GM18519 (cell line): ENCODE measurements around the gene CRY1.
A peak's percentile ranks its signal among the peaks of the same experiment; 100 is the strongest.
"Not testable (repeated sequence)": the region's sequence is repeated elsewhere in the genome, so short reads cannot be mapped to it uniquely, and the experiment has no call there.

ENCODE experiments used
- ATAC-seq: cut with Tn5 transposase; IDR thresholded peaks from one replicate; pipeline ENCODE4 v1.9.1; 2021; ENCODE audit warnings: mild to moderate bottlenecking, moderate library complexity; ENCODE audit not compliant: unreplicated experiment, low FRiP score

Gene CRY1

DNA sequence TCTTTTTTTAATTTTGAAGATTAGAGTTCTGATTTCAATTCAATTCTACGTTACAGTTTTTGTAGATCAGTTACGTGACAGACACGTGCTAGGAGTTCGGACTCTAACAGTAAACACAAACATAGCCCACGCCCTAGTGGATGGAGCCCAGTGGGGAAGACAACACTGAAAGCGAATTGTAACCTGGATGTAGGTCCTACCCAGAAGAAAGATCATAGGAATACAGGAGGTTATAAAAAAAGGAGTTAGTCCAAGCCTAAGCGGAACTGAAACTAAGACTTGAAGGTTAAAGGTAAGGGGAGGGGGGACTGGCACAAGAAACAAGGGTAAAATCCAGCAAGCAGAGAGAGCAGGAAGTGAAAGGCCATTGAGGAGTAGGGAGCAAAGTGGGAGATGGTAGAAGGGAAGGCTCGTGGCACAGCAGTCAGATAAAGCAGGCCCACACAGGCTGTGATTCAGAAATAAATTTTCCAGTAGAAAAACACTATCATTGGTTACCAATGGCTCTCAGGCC is 15.7 kb upstream of the CRY1 start:
- ATAC-seq, result no peak

DNA sequence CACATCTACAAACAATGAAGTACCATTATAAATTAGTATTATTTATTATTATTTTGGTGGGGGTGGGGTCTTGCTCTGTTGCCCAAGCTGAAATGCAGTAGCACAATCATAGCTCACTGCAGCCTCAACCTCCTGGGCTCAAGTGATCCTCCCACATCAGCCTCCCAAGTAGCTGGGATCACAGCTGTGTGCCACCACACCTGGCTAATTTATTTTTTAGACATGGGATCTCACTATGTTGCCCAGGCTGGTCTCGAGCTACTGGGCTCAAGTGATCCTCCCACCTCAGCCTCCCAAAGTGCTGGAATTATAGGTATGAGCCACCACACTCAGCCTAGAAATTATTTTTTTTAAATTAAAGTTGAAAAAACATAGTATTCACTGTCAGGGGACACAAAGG is 15.0 kb upstream of the CRY1 start:
- ATAC-seq, result not testable (repeated sequence)

DNA sequence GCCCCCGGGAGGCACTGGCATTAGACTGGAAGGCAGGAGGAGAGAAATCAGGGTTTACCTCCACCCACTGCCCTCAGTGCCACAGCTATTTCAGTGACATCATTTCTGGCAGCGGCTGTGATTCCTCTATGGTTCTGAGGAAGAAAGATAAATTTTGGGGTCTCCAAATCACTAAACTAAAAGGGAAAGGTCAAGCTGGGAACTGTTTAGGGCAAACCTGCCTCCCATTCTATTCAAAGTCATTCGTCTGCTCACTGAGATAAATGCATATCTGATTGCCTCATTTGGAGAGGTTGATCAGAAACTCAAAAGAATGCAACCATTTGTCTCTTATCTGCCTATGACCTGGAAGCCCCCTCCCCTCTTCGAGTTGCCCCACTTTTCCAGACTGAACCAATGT is 14.0 kb upstream of the CRY1 start:
- ATAC-seq, result no peak

DNA sequence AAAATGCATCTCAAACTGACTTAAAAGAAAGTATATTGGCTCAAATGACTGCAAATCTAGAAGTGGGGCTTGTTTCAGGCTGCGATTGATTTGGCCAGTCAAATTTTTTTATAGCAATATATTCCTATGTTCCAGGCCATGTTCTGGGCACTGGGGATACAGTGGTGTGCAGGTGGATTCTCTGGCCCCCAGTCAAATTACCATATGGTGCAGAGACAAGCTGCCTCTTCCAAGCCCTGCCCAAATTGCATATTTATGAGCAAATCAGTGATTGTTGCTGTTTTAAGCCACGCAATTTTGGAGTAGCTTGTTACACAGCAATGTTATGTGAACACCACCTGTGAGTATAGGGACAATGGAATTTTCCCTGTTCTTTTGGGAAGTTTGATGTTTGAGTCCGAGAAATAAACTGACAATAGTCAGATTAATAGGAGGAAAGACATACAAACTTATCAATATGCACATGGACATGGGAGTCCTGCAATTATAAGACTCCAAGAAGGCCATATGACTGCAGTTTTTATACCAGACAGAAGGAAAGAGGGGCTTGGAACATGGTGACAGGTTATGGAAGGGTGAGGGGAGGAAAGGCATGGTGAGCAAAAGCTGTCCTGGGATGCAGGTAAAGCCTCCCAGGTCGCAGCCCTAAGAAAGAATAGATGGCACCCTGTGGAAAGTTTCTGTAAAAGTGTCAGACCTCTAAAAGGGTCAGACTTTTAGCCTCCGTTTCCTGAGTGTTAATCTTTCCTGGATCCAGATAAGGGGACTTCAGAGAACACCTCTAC is 13.1 kb upstream of the CRY1 start:
- no peak for ATAC-seq

DNA sequence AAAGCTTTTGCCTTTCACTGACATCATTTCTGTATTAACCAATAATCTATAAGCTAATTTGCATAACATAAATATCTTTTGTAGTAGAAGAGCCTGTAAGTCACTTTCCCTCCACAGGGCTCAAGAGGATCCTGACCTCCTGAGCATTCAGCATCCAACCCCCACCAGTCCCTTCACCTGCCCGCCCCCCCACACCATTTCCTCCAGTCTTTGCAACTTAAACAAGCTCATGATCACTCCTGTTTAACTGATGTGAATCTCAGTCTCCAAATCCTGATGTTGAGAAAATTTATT is 12.0 kb upstream of the CRY1 start:
- ATAC-seq, result no peak

DNA sequence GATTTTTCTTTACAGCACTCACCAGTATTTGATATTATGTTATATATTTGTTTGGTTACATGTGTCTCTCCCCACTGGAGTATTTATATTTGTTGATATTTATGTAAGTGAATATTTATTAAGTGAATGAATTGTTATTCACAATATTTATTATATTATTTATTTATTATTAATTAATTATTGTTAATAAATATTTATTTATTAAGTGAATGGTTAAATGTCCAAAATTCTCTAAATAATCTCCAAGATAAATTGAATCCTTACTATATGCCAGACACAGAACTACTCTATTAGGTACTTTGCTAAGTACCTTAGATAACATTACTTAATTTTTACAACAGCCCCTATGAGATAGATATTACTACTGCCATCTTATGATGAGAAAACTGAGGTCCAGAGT is 10.2 kb upstream of the CRY1 start:
- no peak for ATAC-seq

DNA sequence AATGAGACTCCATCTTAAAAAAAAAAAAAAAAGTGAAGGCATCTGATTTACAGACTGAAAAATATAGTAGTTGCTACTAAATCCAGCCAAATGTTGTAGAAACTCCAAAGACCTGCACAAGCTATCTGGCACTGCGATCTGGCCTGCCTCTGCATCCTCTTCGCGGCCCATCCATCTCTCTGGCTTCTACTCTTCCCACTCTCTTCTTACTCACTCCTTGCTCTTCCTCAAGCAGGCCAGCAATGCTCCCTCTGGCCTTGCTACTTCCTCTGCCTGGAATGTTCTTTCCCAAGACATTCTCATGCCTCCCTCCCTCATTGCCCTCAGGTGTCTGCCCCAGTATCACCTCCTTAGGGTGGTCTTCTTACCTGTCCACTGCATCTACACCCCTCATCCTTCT is 9.7 kb upstream of the CRY1 start:
- ATAC-seq, result no peak

DNA sequence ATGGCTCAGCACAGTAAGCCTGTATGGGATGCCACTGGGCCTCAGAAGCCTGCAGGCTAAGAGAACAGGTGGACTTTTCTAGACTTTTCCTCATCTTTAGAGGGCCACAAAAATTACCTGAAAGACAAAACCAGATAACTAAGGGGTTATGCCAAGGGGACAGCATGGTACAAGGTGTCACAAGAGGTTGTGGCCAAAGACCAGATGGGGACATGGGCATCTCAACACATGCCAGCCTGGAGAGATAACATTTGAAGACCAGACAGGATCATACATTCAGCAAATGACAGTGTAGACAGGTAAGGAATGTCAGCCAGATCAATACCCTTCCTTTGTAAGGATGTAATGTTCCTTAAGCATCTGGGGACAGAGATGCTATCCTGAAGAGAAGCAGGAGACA is 8.9 kb upstream of the CRY1 start:
- no peak for ATAC-seq

DNA sequence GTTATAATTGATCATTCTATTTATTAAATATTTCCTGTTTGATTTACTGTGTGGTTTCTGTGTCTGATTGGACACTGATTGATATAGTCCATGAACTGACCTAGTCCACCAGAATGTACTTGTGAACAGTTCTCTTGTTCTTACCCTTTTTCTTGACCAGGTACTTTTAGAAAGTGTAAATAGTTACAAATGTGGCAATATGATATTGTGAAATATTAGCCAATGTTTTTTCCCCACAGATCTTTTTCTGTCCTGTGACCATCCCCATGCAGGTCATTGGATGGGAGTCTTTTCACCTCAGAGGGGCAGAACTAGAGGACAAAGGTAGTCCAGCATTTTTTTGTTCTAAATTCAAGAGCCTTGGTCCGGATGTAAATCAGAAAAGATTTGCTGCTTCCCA is 8.3 kb upstream of the CRY1 start:
- ATAC-seq, result no peak

DNA sequence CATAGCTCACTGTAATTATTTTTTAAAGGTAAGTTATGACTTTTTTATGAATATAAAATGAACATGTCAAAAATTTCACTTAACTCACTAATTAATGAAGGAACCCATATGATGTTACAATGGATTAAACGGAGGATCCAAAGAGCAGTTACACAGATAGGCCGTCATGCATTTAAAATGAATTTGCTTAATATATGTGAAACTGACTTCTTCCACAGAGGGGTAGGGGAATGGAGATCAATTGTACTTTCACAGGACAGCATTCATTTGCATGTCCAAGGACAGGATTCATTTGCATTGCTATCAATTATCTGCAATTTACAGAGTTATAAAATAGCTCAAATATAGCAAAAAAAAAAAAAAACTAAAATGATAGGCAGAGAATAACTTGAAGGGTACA is 6.6 kb upstream of the CRY1 start:
- ATAC-seq, result no peak

DNA sequence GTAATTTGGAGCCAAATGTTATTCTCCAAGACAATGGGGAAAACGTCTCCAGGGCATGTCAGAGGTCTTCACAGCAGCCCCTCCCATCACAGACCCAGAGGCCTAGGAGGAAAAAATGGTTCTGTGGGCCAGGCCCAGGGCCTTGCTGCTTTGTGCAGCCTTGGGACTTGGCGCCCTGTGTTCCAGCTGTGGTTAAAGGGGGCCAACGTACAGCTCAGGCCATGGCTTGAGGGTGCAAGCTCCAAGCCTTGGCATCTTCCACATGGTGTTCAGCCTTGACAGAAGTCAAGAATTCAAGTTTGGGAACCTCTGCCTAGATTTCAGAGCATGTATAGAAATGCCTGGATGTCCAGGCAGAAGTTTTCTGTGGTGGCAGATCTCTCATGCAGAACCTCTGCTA is 3.2 kb upstream of the CRY1 start:
- ATAC-seq, result no peak

DNA sequence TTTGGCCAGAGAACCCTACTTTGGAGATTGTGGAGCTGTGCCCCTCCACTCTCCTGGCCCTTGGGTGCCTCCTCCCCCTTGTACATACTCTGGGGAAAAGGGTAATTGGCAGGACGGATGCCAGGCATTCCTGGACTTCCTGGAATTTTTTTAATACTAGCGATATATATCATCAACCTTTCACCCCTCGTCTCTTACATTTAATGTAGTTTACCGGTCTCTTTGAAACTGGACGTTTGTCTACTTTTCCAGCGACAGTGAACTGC is 767 bp upstream of the CRY1 start:
- ATAC-seq, result no peak

DNA sequence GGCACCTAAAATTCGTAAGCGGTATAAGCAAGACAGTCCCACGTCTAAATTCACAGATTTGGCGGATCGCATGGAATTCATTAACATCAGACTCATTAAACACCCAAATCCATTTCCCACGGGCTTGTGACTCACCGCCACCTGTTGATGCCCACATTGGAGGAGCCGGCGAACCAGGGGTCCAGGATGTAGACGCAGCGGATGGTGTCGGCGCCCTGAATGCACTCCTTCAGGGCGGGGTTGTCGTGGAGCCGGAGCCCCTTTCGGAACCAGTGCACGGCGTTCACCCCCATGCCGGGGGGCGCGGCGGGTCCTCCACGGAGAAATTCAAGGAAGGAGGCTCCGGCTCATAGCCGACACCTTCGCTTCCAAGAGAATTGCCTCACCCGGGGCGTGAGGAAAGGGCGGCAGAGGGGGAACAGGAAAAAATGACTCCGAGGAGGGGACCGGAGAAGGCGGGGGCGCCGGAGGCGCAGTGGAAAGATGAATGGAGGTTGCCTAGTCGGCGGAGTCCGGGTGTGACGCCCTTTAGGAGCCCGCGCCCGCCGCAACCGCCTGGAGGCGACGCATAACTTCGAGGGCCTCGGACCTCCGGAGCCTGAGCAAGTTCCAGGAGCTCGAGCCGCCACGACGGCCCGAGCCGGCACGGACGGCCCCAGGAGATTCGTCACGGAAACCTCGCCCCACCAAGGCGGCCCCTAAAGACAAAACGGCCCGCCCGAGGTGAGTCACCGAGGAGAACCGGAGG is 506 bp downstream of the CRY1 start:
- ATAC-seq, result peak; percentile 18

DNA sequence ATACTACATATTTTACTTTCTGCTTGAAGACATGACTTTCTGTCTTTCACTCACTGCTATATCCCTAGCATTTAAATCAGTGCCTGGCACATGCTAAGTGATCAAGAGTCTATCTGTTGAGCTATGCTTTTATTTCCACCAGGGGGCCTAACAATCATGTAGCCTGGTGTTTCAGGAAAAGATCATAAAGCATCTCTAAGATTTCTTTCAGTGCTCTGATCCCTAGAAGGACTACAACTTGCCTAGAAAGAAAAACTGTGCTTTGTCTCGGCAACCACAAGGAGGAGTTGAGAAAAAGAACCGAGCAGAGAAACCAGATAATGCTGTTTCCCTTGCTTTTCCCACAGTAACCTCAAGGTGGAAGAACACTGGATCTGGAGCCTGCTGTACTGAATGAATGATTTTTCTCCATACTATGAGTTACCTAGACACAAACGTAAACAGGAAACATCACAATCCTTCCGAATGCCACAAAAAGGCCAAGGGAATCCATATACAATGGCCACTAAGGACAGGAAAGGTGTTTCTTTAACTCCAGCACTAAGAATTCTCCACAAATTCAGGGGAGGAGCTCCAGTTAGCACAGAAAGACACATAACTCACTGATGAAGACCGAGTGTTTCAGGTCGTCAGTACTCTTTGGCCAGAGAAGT is 1.2 kb downstream of the CRY1 start:
- no peak for ATAC-seq

DNA sequence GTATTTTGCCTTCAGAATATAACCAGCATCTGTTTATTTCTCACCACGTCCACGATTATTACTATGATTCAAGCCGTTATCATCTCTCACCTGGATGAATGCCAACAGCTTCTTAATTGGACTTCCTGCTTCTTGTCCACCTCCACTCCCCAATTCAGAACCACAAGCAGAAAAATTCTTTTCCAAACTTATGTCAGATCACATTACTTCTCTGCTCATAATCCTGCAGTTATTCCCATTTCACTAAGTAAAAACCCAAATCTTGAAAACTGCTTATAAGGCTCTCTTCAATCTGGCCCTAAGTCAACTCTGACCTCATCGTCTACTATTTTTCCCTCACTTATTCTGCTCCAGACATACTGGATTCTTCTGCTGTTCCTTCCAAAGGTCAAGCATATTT is 2.0 kb downstream of the CRY1 start:
- no peak for ATAC-seq

DNA sequence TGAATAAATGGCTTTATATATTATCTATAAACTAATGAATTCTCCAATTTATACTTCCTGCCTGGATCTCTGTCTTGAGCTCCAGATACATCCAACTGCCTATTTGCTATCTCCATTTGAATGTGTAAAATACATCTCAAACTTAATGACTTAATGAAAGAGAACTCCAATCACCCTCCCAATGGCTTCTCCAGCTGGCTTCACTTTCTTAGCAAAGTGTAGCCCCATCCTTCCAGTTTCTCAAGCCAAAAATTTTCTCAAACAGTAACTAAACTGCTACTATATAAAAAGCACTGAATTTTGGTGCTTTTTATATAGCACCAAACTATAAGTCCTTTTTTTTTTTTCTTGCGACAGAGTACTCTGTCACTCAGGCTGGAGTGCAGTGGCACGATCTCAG is 2.6 kb downstream of the CRY1 start:
- ATAC-seq, result no peak

DNA sequence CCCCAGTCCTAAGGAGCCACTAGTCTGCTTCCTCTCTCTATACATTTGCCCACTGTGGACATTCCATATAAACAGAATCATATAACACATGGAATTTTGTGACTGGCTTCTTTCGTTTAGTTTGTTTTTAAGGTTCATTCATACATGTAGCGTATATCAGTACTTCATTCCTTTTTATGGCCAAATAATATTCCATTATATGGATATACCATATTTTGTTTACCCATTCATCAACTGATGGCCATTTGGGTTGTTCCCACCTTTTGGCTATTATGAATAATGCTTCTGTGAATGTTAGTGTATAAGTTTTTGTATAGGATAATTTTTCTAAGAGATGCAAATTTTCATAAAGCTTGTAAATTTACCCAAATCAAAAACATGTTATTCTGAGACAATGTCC is 4.4 kb downstream of the CRY1 start:
- no peak for ATAC-seq

DNA sequence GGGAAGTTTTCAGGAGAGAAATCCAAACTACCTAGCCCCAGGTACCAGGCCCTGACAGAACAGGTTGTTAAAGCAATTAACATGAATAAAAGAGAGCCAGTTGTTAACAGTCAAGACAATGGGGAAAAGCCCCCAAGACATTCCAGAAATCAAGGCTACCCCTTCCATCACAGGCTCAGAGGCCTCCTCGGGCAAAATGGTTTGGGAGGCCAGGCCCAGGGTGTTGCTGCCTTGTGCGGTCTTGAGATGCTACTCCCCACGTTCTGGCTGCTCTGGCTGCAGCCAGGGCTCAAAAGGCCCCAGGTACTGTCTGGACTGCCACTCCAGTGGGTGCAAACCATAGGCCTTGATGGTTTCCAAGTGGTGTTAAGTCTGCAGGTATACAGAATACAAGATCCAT is 7.0 kb downstream of the CRY1 start:
- ATAC-seq, result no peak

DNA sequence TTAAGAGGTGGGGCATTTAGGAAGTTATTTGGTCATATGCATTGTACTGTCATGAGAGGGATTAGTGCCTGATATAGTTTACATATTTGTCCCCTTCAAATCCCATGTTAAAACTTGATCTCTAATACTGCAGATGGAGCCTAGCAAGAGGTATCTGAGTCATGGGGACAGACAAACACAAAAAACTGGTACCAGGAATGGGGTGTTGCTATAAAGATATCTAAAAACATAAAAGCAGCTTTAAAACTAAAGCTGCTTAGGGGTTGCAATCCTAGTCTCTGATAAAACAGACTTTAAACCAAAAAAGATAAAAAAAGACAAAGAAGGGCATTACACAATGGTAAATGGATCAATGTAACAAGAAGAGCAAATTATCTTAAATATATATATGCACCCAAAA is 11.6 kb downstream of the CRY1 start:
- no peak for ATAC-seq

DNA sequence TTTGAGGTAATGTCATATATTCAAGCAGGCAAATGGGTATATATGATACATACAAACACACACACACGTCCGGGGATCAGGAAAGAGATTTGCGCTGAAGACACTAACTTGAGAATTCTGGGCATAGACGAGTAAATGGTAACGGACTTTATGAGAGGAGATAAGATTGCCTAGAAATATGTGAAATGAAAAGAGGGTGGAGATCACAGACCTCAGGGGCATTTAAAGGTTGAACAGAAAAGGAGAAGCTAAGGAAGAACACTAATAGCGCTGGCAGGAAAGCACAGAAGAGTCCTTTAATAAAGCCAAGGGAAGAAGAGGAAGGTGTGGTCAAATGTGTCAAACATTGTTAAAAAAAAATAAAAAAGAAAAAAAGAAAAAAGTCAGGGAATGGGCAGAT is 13.1 kb downstream of the CRY1 start:
- no peak for ATAC-seq

DNA sequence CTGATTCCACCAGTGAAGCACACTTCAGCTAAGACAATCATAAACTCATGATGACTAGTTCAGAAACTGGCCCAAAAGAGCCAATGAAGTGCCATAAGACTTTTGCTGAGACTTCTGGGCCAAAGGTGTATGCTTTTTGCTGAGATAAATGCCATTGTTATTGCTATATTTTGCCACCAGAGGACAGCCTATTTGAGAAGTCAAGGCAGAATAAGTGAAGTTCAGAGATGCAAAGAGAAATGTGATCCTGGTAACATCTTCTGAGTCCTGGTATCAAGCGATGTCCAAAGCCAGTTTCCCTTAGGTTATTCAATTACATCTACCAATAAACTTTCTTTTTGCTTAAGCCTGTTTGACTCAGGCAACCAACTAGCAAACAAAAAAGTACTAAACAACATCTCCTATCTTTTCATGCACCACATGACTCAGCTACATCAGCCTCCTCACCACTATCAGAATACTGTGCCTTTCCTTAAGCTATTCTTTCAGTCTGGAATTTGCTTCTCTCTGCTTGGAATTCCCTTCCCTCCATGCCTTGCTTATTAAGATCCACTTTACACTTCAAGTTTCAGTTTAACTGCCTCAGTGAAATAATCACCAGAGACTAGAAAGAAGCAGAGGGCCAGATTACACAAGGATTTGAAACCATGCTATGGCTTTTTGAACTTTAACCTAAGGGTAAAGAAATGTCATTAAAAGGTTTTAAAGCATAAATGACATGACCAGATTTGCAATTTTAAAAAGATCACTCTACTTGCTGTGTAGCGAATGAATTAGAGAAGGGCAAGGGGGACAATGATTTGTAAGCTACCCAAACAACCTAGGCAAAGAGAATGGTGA is 14.0 kb downstream of the CRY1 start:
- ATAC-seq, result no peak
